NT2/D1 (cell line): ENCODE data around the gene TOP3B.

Experiments
- YY1 ChIP-seq: IDR thresholded peaks from 2 replicates; pipeline ENCODE4 v1.6.1; 2011; ENCODE audit not compliant: insufficient read length, insufficient read depth
- ZNF274 ChIP-seq: IDR thresholded peaks from 2 replicates; pipeline ENCODE4 v1.6.1; 2011; ENCODE audit warnings: mild to moderate bottlenecking, low read depth, low read length

DNA sequence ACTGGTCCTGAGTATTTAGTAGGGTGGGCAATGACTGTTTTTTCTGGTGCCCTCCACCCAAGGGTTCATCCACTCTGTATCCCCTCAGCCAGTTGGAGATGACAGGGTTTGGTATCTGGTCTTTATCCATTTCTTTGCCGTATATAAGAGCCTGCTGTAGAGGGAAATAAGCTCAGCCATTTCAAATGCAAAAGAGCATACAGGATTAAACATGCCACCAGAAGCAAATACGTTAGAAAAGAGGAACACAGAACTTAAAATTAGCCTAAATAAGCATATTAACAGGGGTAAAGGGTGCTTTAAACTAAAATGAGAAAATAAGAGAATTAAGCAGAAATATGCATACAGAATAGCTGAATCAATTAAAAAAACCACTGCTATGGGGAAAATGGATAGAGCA, 27.8 kb upstream of the TOP3B start:
- no peak for TF ChIP-seq ZNF274
- TF ChIP-seq YY1 = no peak
